Left hindlimb (tissue), 1 donor: ENCODE results near the gene CACFD1.
"Not testable (repeated sequence)": the region's sequence is repeated elsewhere in the genome, so short reads cannot be mapped to it uniquely, and the experiment has no call there.

Experiments used
- DNase-seq: peaks from one replicate; pipeline ENCODE4 v3.0.0-alpha.2; 2018

The CACFD1 gene

DNA sequence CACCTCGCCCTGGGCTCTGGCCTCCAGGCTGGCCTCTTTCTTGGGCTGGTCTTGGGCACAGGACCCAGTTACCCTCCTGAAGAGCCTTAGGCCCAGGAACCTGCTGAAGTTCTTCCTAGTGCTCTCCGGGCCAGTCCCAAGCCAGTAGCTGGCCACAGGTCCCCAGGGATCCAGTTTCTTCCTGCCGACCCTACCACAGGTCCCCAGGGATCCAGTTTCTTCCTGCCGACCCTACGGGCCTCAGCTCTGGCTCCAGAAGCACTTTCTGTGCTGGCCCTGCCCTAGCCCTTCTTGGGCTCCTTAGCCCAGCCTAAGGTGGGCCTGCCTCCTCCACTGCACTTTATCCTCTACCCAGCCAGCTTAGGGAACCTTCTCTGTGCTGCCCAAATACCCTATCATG, 18.2 kb upstream of the CACFD1 start:
- DNase-seq = no peak

GRCh38 chr9:133443248-133443647, 16.5 kb upstream of the CACFD1 start:
- no peak for DNase-seq

GRCh38 chr9:133443982-133444381, 15.8 kb upstream of the CACFD1 start:
- DNase-seq = peak; percentile 17

- DNase-seq = no peak
Observed at GRCh38 chr9:133445293-133445969, 14.3 kb upstream of the CACFD1 start.

DNA sequence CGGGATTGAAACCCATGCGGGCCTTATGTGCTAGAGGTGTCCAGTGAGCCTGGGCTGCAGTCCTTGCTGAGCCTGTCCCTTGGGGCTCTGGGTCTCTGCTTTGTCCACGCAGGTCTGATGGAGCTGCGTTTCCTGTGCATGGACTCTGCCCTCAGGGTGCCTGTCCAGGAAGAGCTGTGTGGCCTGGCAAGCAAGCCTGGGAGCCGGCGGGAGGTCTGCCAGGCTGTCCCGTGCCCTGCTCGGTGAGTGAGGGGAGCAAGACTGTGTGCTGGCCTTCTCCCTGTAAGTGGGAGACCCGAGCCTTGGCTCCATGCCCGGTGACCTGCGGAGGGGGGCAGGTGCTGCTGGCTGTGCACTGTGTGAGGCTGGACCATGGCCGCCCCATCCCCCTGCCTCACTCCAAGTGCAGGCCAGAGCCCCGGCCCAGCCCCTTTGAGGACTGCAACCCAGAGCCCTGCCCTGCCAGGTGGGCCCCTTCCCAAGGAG, 11.2 kb upstream of the CACFD1 start:
- DNase-seq = peak; percentile 19

GRCh38 chr9:133449760-133450159, 10.0 kb upstream of the CACFD1 start:
- peak; percentile 8 for DNase-seq

- DNase-seq = not testable (repeated sequence)
Observed at GRCh38 chr9:133451865-133452264, 7.9 kb upstream of the CACFD1 start.

DNA sequence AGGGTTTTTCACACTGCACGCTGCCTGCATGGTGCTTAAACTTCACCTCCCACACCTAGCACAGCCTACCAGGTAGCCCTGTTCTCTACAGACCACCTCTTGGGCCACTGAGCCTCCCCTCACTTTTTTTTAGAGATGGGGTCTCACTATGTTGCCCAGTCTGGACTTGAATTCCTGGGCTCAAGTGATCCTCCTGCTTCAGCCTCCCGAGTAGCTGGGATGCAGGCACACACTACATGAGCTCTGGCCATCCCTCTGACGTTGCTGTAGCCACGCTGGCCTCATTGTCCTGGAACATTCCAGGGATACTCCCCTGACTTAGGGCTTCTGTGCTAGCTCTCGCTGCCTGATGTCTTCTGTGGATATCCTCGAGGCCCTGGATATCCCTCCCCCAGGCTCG, 7.2 kb upstream of the CACFD1 start:
- no peak for DNase-seq

DNA sequence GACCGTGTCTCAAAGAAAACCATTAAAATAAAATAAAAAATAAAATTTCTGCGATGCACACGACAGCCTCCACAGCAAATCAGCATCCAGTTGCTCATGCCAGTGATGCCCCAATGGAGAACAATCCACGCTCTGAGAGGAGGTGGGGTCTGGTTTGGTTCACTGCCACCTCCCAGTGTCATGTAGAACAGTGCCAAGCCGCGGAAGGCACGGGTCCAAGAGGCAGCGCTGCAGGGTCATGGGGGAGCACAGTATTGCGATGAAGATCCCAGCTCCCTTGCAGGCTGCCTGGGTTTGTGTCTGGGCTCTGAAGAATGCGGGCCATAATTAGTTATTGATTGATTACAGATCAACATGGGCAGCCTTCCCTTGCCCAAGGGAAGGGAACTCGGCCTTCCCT, 6.1 kb upstream of the CACFD1 start:
- peak; percentile 18 for DNase-seq

DNA sequence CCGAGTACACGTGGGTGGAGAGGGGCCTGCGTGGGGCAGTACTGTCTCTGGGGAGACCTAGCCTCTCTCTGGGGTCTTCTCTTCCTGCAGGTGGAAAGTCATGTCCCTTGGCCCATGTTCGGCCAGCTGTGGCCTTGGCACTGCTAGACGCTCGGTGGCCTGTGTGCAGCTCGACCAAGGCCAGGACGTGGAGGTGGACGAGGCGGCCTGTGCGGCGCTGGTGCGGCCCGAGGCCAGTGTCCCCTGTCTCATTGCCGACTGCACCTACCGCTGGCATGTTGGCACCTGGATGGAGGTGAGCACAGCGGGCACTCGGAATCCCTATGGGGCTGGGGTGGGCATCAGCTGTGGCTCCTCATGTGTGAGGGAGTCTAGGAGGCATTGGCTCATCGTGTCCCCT, 5.5 kb upstream of the CACFD1 start:
- peak; percentile 19 for DNase-seq

DNA sequence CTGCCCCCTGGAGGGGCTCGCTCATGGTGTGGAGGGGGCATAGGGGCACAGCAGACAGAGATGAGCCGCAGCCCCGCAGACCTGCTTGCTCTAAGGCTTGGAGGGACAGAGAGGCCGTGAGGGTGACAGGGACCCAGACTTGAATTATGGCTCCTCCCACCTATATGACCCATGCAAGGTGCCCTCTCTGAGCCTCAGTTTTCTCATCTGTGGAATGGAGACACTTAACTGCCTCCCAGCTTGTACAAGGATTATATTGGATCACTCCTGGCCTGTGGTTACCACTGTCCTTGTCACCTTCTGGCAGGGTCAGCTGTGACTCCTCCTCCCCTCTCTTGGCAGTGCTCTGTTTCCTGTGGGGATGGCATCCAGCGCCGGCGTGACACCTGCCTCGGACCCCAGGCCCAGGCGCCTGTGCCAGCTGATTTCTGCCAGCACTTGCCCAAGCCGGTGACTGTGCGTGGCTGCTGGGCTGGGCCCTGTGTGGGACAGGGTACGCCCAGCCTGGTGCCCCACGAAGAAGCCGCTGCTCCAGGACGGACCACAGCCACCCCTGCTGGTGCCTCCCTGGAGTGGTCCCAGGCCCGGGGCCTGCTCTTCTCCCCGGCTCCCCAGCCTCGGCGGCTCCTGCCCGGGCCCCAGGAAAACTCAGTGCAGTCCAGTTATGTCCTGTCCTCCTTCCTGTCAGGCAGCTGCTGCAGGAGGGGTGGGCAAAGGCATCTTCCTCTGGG, 4.7 kb upstream of the CACFD1 start:
- DNase-seq = peak; percentile 20

- peak; percentile 27 for DNase-seq
Observed at GRCh38 chr9:133455936-133456335, 3.8 kb upstream of the CACFD1 start.

DNA sequence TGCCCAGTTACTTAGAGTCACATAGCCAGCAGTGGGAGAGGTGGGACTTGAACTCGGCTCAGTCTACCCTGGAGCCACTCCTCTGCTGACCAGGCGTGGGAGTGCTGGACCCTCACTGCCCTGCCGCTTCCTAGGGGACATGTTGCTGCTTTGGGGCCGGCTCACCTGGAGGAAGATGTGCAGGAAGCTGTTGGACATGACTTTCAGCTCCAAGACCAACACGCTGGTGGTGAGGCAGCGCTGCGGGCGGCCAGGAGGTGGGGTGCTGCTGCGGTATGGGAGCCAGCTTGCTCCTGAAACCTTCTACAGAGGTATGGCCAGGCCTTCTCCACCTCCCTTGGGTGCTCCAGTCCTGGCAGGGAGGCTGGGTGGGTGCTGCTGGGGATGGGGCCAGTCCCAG, 3.4 kb upstream of the CACFD1 start:
- no peak for DNase-seq

GRCh38 chr9:133457233-133457632, 2.5 kb upstream of the CACFD1 start:
- peak; percentile 11 for DNase-seq

DNA sequence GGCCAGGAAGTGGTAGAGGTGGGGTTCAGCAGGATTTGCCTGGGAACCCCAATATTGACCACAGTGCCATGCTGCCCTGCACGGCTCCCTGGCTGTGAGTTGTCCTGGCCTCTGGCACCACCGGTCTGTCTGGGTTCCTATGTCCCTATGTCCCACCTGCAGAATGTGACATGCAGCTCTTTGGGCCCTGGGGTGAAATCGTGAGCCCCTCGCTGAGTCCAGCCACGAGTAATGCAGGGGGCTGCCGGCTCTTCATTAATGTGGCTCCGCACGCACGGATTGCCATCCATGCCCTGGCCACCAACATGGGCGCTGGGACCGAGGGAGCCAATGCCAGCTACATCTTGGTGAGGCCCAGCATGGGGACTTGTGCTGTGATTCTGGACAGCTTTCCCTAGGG, 2.0 kb upstream of the CACFD1 start:
- DNase-seq = peak; percentile 19

- DNase-seq = peak; percentile 39
Observed at GRCh38 chr9:133458643-133459312, 1.0 kb upstream of the CACFD1 start.

GRCh38 chr9:133460405-133461175, 812 bp downstream of the CACFD1 start:
- peak; percentile 51 for DNase-seq

DNA sequence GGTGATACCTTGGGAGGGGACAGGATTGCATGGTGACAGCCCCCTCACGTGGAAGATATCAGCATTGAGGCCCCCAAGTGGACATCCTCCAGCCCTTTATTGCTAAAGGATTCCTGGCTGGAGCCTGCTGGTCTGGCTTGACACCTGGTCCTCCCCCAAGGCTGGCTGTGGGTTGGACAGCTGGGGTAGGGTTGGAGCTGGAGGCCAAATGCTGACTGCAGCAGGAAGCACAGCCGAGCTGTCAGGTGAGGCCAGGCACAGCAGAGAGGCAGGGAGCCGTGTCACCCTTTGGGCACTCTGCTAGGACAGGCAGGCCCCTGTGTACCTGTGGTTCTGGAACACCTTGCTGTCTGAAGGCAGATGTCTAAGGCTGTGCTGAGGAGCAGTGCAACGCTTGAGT, 2.2 kb downstream of the CACFD1 start:
- peak; percentile 29 for DNase-seq

GRCh38 chr9:133463234-133463863, 3.6 kb downstream of the CACFD1 start:
- DNase-seq = peak; percentile 18

- peak; percentile 19 for DNase-seq
Observed at GRCh38 chr9:133463864-133464615, 4.3 kb downstream of the CACFD1 start.

GRCh38 chr9:133464638-133465037, 4.9 kb downstream of the CACFD1 start:
- peak; percentile 19 for DNase-seq

DNA sequence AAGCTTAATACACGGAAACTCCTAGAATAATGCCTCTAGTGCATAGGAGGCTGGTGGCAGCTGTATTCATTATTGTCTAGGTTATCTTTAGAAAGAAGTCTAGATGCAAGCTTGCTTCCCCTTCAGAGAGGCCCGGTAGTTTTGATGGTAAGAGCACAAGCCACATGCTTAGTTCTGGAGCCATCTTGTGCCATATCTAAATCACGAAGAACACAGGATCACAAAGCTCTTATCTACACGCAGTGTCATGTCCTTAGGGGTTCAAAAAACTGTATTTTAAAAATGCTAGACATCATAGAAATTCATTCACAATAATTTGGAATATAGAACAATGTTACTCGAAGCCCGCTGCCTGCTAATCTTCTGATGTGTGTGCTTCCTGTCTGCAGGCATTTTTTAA, 6.2 kb downstream of the CACFD1 start:
- DNase-seq = no peak
